HG02943 (cell line): ENCODE results near the gene CPD.
"Not testable (repeated sequence)": the region's sequence is repeated elsewhere in the genome, so short reads cannot be mapped to it uniquely, and the experiment has no call there.

Experiments used
- ATAC-seq: cut with Tn5 transposase; IDR thresholded peaks from one replicate; pipeline ENCODE4 v1.9.1; 2021; ENCODE audit warnings: mild to moderate bottlenecking, low read depth, moderate library complexity; ENCODE audit not compliant: unreplicated experiment

CPD gene

GRCh38 chr17:30378825-30379302, at the start of gene CPD:
TSS of gene CPD (plus strand) at chr17:30378927. CDS start at chr17:30378981, 54 bp downstream.
- ATAC-seq, result peak; percentile 84

DNA sequence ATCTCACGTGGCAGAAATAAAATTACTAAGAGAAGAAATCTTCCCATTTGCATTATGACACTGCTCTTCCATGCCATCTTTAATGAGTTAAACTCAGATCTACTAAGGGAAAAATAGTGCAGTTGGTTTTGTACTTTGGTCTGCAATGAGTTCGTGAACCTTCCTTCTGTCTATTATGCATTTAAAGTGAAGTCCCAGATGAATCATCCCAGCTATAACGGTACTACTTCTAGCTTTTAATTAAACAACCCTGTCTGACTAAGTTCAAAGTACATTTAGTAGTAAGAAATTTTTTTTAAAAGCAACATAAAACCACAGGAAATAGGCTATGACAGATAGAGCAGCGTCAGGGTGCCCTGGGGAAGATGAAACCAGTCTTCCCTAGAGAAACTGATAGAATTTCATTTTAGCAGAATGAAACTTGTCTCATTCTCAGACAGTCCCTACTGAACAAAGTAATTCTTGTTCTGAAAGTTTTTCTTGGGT, 46.6 kb upstream of the CPD start:
- no peak for ATAC-seq

DNA sequence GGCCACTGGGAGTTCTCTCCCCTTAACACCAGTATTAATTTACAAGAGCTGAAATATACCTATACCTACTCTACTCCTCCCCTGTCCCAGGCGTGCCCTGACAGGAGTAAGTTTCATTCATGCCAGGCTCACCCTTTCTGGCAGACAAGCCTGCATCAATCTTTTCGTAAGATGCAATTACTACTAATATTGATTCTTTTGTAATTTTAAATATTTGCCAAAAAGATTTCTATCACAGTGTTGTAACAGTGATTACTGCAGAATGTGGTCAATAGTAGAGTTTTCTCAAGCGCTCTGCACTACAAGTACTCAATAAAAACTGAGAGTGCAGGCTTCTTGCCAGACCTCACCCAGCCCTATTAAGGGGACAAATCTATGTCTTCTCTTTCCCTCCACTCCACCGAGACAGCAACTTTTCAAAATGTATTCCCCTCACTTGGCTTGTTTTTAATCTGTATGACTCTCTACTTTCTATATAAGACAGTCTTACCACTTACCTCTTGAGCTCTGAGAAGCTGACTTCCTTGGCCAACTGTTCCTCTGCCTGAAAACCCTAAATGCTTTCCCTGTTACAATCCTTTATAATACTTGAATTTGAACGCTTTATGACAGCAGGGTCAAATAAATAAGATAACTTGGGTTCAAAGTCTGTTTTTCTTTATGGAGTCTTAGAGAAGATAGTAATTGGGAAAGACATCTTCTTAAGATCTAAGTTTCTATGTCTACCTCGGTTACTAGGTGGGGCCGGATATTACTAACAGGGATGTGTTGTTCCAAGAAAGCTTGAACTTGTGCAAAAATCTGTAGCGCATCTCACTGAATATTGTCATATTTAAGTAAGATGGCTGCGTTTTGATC, 45.0 kb upstream of the CPD start, which contains the start of gene TMIGD1:
TMIGD1 (minus strand) TSS at position 555 of the 858 bp plus-strand sequence. CDS start 1,924 bp downstream, outside the sequence.
- ATAC-seq, result no peak

DNA sequence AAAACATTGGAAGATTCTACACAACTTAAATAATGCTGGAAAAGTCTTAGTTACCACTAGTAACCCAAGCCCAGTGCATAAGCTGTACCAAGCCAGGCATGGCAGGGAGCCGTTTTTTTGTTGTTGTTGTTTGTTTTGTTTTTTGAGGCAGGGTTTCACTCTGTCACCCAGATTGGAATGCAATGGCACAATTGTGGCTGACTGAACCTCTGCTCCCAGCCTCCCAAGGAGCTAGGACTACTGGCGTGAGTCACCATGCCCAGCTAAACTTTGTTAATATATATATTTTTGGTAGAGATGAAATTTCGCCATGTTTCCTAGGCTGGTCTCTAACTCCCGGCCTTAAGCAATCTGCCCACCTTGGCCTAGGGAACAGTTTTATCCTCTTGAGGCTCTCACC, 44.3 kb upstream of the CPD start:
- no peak for ATAC-seq

GRCh38 chr17:30336369-30337171, 42.2 kb upstream of the CPD start:
- no peak for ATAC-seq

GRCh38 chr17:30337393-30337999, 41.2 kb upstream of the CPD start:
- ATAC-seq, result no peak

GRCh38 chr17:30339086-30339485, 39.6 kb upstream of the CPD start:
- no peak for ATAC-seq

DNA sequence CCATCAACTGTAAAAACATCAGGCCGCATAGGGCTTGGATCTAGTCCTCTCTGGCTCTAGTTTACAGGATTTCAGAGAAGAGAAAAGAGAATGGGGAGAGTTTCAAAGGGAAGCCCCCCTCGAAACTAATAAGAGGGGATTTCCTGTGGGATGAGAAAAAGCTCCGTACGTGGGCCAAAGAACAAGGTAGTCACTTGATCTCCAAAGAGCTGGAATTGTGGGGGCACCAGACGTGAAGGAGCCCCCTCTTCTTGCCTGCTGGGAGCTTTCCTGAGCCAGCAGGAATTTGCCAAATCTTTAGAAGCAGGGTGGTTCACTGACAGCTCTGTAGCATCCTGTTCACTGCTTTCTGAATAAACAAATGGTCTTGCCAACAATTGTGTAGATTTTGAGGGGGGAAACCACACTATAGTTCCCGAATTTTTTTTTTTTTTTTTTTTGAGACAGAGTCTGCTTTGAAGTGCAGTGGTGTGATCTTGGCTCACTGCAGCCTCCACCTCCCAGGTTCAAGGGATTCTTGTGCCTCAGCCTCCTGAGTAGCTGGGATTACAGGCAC, 37.8 kb upstream of the CPD start:
- no peak for ATAC-seq

DNA sequence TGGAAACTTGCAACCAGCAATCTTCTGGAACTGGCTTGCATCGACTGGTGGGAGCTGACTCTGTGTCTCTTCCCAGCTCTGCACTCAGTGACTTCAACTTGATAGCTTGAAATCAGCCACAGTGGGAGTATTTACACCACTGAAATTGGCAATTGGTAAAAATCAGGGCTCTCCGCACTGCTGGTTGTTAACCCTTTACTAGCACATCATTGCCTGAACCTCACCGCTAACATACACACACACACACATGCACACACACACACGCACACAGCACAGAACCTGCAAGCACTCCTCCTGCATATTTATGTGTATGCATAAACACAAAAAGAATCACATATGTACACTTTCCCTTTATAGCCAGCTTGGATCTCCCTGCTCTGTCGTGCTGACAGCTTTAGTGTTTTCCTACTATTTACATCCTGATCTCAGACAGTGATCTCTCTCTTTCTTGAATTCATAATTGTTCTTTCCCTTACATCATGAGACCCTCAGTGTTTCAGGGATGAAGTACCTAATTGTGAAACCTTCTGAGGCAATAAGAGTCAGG, 37.0 kb upstream of the CPD start:
- ATAC-seq, result no peak

DNA sequence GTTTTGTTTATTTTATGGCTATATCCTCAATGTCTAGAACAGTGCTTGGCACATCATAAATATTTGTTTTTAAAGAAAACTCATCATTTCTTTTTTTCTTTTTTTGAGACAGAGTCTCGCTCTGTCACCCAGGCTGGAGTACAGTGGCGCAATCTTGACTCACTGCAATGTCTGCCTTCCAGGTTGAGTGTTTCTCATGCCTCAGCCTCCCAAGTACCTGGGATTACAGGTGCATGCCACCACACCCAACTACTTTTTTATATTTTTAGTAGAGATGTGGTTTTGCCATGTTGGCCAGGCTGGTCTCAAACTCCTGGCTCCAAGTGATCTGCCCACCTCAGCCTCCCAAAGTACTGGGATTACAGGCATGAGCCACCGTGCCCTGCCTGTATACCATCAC, 35.5 kb upstream of the CPD start:
- ATAC-seq, result not testable (repeated sequence)

DNA sequence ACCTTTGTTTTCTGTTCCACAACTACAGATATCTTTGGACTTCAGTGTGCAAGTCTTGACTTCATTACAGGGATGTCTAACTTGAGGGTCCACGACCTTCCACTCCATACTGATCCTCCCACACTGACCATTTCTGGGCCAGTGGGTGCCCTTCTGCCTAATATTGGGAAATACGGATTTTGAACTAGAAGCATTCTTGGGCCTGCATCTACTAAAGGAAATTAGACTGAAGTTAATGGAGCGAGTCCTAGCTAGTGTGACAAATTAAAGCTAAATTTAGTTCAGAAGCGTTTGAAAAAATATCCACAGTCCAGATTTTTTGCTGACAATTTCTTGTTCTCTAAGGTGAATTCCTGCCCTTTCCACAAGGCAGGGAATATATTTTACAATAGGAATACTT, 34.9 kb upstream of the CPD start:
- no peak for ATAC-seq

GRCh38 chr17:30344283-30345088, 34.2 kb upstream of the CPD start:
- no peak for ATAC-seq

DNA sequence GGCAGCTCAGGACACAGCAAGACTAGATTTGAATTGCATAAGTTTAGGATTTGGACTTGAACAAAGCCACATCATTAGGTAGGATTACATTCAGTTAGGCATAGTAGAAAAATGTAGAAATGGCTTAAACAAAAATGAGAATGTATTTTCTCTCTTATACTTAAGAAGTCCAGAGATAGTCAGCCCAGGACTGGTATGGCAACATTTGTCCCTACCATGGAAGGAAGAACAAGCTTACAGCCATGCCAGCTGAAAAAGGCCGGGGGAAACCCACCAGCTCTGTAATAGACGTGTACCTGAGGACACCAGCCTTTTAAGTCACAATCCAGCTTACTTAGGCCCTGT, 33.7 kb upstream of the CPD start:
- no peak for ATAC-seq

DNA sequence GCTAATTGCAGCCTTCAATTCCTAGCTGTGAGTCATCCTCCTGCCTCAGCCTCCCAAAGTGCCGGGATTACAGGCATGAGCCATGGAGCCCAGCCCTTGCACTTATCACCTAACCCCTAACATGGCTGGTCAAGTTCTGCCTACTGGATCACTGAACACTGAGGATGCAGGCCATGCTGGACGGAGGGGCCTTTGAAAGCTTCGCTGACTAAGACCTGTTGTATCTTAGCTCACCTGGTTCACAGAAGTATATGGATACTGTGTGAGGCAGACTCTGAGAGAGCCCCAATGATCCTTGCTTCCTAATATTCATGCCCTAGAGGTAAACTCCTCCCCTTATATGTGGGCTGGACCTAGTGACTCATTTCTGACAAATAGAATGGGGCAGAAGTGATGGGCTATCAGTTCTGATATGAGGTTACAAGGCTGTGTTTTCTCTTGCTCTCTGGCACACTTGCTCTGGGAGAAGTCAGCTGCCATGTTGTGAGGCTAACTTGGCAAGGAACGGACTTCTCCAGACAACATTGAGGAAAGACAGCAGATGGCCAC, 33.1 kb upstream of the CPD start:
- no peak for ATAC-seq

DNA sequence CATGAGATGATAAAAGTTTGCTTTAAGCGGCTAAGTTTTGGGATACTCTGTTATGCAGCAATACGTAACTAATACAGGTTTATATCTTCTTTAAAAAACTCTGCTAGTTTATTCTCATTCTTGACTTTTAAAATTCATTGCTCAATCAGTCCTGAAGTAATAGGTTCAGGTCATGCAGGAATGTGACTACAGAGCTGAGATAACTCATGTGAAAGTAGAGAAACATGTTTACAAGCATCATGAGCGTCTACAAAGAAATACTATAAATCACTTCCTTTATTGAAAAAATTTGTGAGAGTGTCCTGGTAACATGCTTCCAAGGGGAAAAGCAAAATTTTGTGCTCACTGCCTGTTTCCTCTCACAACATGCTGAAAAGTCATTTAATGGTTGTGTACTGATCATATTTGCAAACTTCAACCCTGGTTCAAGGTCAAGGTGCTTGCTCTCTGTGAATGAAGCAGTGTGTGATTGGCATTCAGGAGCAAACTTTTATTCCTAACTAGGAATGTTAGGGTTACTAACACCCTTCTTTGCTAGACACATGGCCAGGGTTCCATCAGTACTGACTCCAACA, 32.4 kb upstream of the CPD start:
- ATAC-seq, result no peak

GRCh38 chr17:30347488-30347887, 31.2 kb upstream of the CPD start:
- ATAC-seq, result no peak

DNA sequence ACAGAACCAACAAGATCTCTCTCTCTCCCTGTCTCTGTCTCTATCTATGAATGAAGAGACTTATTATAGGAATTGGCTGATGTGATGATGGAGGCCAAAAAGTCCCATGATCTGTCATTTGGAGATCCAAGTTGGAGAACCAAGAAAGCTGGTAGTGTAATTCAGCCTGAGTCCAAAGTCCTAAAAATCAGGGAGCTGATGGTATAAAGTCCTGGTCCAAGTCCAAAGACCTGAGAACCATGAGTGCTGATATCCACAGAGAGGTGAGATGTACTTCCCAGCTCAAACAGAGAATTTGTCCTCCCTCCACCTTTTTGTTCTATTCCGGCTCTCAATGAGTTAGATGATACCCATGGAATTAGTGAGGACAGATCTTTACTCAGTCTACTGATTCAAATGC, 29.5 kb upstream of the CPD start:
- no peak for ATAC-seq

GRCh38 chr17:30351263-30351662, 27.5 kb upstream of the CPD start:
- not testable (repeated sequence) for ATAC-seq

DNA sequence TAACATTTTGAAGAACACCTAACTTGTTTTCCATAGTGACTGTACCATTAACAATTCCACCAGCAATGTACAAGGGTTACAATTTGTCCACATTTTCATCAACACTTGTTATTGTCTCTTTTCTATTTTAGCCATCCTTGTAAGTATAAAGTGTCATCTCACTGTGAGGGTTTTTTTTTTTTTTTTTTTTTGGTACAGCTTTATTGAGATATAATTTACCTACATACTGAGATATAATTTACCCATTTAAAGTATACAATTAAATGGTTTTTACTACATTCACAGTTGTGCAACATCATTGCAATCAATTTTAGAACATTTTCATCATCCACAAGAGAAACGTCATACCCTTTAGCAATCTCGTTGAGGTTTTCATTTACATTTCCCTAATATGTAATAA, 27.0 kb upstream of the CPD start:
- no peak for ATAC-seq
